Effector CD8-positive, alpha-beta T cell (primary cell): ENCODE data around the gene ZNF683.
"Not testable (repeated sequence)": the region's sequence is repeated elsewhere in the genome, so short reads cannot be mapped to it uniquely, and the experiment has no call there.

Experiments used
- DNase-seq: peaks from one replicate; lab custom pipeline; 2025; lab: John Stamatoyannopoulos, UW

Gene ZNF683

GRCh38 chr1:26336477-26337205 is 35.9 kb downstream of the ZNF683 start:
- peak; percentile 76 for DNase-seq

- DNase-seq = no peak
Measured at GRCh38 chr1:26335774-26336476, 36.6 kb downstream of the ZNF683 start.

GRCh38 chr1:26333312-26333711 is 39.2 kb downstream of the ZNF683 start:
- not testable (repeated sequence) for DNase-seq

GRCh38 chr1:26330276-26330675 is 42.3 kb downstream of the ZNF683 start:
- no peak for DNase-seq

- DNase-seq = not testable (repeated sequence)
Measured at GRCh38 chr1:26329380-26329779, 43.2 kb downstream of the ZNF683 start.

GRCh38 chr1:26328597-26328996 is 44.0 kb downstream of the ZNF683 start:
- DNase-seq = no peak

- no peak for DNase-seq
Measured at GRCh38 chr1:26327956-26328362, 44.6 kb downstream of the ZNF683 start.

- DNase-seq = no peak
Measured at GRCh38 chr1:26324550-26324949, 48.0 kb downstream of the ZNF683 start.

GRCh38 chr1:26323382-26323781 is 49.2 kb downstream of the ZNF683 start:
- no peak for DNase-seq

- no peak for DNase-seq
Measured at GRCh38 chr1:26322042-26322331, 50.6 kb downstream of the ZNF683 start.

GRCh38 chr1:26321315-26322041 is 51.1 kb downstream of the ZNF683 start:
- DNase-seq = peak; percentile 93

- no peak for DNase-seq
Measured at GRCh38 chr1:26320896-26321295, 51.7 kb downstream of the ZNF683 start.

- no peak for DNase-seq
Measured at GRCh38 chr1:26318338-26319064, 54.0 kb downstream of the ZNF683 start.

GRCh38 chr1:26317612-26318337 is 54.8 kb downstream of the ZNF683 start, which contains the start of gene CD52:
Gene CD52, plus strand, starts transcription at chr1:26317958. Its CDS starts 60 bp downstream, at chr1:26318018.
- DNase-seq = peak; percentile 53

- DNase-seq = no peak
Measured at GRCh38 chr1:26317146-26317545, 55.4 kb downstream of the ZNF683 start.

- DNase-seq = no peak
Measured at GRCh38 chr1:26315874-26316850, 56.4 kb downstream of the ZNF683 start.

GRCh38 chr1:26314501-26314900 is 58.0 kb downstream of the ZNF683 start:
- DNase-seq = no peak
